ENCODE results near the gene UBXN6. TPM values are rescaled to one million over a fixed set of nuclear protein-coding genes. Genes with fewer than 3 reads are reported as not detected.

UBXN6 gene
- total RNA-seq, 4 donors from 2014 or later, result 72.2 to 314 (median 132) TPM

DNA sequence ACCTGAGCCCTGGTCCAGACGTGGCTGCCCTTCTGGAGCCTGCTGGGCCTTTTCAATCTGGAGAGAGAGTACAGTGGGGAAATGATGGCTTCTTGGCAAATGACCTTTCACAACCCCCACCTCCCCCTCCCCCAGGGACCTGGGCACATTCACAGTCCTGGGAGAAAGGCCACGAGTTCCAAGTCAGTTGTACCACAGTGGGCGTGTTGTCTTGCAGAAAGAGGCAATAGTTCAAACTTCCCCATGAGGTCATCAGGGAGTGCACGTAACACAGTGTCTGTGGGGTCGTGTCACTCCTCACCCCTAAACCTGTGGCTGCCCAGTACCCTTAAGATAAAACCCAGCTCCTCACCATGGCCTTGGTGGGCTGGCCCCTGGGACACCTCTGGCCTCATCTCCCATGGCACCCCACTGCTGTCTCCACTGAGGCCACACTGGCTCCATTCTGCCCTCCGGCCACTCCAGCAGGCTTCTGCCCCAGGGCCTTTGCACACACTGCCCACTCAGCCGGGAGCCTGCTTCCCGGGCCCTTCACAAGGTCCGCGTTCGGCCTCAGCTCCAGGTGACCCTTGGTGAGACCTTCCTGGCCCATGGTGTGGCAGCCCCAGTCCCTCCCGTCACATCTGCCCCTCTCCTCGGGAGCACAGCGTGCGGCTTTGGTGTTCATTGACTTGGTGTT, 47.4 kb upstream of the UBXN6 start:
- in situ Hi-C loops (cut with MboI; ENCODE audit: low pct_ligation_motif_present in 1 of 4, low pct_unique_long_range_greater_than_20kb in 1 of 4, low sequenced_read_pairs in 3 of 4) (no loop called here), intact Hi-C loops (cut with DNase I; ENCODE audit: low total_unique reads) (no loop called here)
- H3K4me3 ChIP-seq, result no peak overlapping the region
- H3K27me3 ChIP-seq, result no peaks in the 10 kb centered on the region
- H3K36me3 ChIP-seq, result no peaks in the 10 kb centered on the region
- WGBS, 2 donors (ENCODE audit: low coverage in 1 of 2), result 76% methylated on average over 15 of the region's 15 CpGs; no CpG with 5 or more reads in 1 of the 2 donors
- H3K9me3 ChIP-seq, result no peaks in the 10 kb centered on the region
- no peak overlapping the region for H3K27ac ChIP-seq
- TF ChIP-seq, protein P1, sequence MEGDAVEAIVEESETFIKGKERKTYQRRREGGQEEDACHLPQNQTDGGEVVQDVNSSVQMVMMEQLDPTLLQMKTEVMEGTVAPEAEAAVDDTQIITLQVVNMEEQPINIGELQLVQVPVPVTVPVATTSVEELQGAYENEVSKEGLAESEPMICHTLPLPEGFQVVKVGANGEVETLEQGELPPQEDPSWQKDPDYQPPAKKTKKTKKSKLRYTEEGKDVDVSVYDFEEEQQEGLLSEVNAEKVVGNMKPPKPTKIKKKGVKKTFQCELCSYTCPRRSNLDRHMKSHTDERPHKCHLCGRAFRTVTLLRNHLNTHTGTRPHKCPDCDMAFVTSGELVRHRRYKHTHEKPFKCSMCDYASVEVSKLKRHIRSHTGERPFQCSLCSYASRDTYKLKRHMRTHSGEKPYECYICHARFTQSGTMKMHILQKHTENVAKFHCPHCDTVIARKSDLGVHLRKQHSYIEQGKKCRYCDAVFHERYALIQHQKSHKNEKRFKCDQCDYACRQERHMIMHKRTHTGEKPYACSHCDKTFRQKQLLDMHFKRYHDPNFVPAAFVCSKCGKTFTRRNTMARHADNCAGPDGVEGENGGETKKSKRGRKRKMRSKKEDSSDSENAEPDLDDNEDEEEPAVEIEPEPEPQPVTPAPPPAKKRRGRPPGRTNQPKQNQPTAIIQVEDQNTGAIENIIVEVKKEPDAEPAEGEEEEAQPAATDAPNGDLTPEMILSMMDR (IDR thresholded peaks at IDR 0.05), result no peak
- TF ChIP-seq POLR2A (IDR thresholded peaks at IDR 0.05) (no peak), EP300 (IDR thresholded peaks at IDR 0.05; ENCODE audit: low read depth) (no peak), POLR2AphosphoS5 (IDR thresholded peaks at IDR 0.05) (no peak)
- no peak for DNase-seq
- no peaks in the 10 kb centered on the region for H3K4me1 ChIP-seq

DNA sequence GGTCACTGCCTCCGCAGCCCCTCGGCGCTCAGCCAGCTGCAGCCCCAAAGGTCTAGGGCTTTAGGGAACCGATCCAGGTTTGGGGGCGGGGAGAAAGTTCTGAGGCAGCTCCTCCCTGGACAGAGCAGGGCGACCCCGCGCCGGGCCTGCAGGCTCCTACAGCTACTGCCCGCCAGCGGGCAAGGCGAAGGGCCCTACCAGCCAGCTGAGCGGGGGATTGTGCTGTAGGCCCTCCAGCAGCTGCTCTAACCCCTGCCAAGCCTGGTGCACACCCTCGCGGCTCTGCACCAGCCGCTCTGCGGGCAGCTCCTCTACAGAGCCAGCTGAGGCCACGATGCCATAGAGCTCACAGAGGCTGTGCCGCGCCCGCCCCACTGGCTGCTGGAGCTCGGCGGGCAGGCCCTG, 46.7 kb upstream of the UBXN6 start:
- H3K4me1 ChIP-seq, result no peaks in the 10 kb centered on the region
- 94% methylated on average over 23 of the region's 23 CpGs; no CpG with 5 or more reads in 1 of the 2 donors for WGBS, 2 donors (ENCODE audit: low coverage in 1 of 2)
- H3K9me3 ChIP-seq, result no peaks in the 10 kb centered on the region
- no peaks in the 10 kb centered on the region for H3K27me3 ChIP-seq
- no peaks in the 10 kb centered on the region for H3K36me3 ChIP-seq
- H3K27ac ChIP-seq, result no peak overlapping the region
- no peak for TF ChIP-seq POLR2AphosphoS5 (IDR thresholded peaks at IDR 0.05)
- no peak for TF ChIP-seq EP300 (IDR thresholded peaks at IDR 0.05; ENCODE audit: low read depth)
- TF ChIP-seq, protein P1 (IDR thresholded peaks at IDR 0.05), result no peak
- TF ChIP-seq POLR2A (IDR thresholded peaks at IDR 0.05), result no peak
- in situ Hi-C loops (cut with MboI; ENCODE audit: low pct_ligation_motif_present in 1 of 4, low pct_unique_long_range_greater_than_20kb in 1 of 4, low sequenced_read_pairs in 3 of 4) (no loop called here), intact Hi-C loops (cut with DNase I; ENCODE audit: low total_unique reads) (no loop called here)
- no peak for DNase-seq
- no peak overlapping the region for H3K4me3 ChIP-seq

DNA sequence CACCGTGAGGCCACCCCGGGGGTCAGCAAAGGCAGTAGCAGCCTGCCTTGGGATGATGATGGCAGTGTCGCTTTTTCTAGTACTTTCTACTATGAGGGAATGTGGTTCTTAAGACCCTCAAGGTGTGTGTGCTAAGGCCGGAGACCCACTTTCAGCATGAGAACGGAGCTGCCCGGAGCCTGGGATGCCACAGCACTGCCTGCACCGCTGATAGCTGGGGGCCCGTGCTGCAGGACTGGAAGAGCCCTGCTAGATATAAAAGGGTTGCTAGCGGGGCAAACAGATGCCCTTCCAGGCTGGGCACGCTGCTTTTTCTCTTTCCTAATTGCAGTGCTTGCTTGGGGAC, 46.2 kb upstream of the UBXN6 start:
- DNase-seq, result no peak
- Histone ChIP-seq H3K4me3 (no peak overlapping the region), H3K27me3 (no peaks in the 10 kb centered on the region), H3K4me1 (no peaks in the 10 kb centered on the region), H3K9me3 (no peaks in the 10 kb centered on the region), H3K36me3 (peaks cover 0 to 2% (median 0%) of the 10 kb centered on the region in 4 donors), H3K27ac (no peak overlapping the region)
- intact Hi-C loops (cut with DNase I; ENCODE audit: low total_unique reads), result no loop called here
- no peak for TF ChIP-seq POLR2A (IDR thresholded peaks at IDR 0.05)
- TF ChIP-seq, protein P1 (IDR thresholded peaks at IDR 0.05), result no peak
- TF ChIP-seq POLR2AphosphoS5 (IDR thresholded peaks at IDR 0.05), result no peak
- TF ChIP-seq EP300 (IDR thresholded peaks at IDR 0.05; ENCODE audit: low read depth), result no peak
- in situ Hi-C loops (cut with MboI; ENCODE audit: low pct_ligation_motif_present in 1 of 4, low pct_unique_long_range_greater_than_20kb in 1 of 4, low sequenced_read_pairs in 3 of 4), result no loop called here
- 90% methylated on average over 10 of the region's 10 CpGs; no CpG with 5 or more reads in 1 of the 2 donors for WGBS, 2 donors (ENCODE audit: low coverage in 1 of 2)

DNA sequence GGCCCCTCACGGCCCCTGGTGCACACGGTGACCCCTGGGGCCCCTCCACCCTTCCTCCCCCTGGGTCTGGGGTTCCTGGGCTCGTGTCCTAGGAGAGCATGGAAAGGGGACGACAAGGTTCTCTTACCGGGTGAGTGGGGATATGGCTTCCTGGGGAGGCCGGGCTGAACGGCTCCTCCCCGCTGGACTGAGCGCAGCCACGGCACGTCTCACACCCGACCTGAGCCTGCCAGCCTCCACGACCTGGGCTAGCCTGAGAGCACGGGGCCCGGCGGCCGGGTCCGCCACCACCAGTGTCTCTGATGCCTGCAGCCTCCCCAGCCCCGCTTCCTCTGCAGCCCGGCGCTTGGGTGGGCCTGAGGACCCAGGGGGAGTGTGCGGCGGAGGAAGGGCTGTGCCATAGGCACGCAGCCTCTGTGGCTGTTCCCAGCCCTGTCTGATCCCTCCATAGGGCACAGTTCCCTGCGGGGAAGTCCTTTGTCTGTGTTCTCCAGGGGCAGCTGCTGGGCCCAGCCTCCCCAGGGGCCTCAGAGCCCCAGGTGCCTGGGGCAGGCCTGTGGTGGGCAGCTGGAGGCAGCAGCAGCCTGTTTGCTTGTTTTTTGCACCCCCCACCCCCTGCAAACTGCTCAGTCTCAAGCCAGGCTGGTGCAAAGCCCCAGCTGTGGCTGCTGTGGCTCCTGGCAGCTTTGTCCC, 45.7 kb upstream of the UBXN6 start:
- no peak overlapping the region for H3K27ac ChIP-seq
- DNase-seq, result no peak
- 96% methylated on average over 21 of the region's 25 CpGs; no CpG with 5 or more reads in 1 of the 2 donors for WGBS, 2 donors (ENCODE audit: low coverage in 1 of 2)
- no peaks in the 10 kb centered on the region for H3K27me3 ChIP-seq
- no peaks in the 10 kb centered on the region for H3K4me1 ChIP-seq
- H3K36me3 ChIP-seq, result peaks cover 0 to 7% (median 0%) of the 10 kb centered on the region in 4 donors
- H3K9me3 ChIP-seq, result no peaks in the 10 kb centered on the region
- no peak for TF ChIP-seq POLR2A (IDR thresholded peaks at IDR 0.05)
- in situ Hi-C loops (cut with MboI; ENCODE audit: low pct_ligation_motif_present in 1 of 4, low pct_unique_long_range_greater_than_20kb in 1 of 4, low sequenced_read_pairs in 3 of 4) (no loop called here), intact Hi-C loops (cut with DNase I; ENCODE audit: low total_unique reads) (no loop called here)
- H3K4me3 ChIP-seq, result no peak overlapping the region
